ENCODE measurements around the gene POLR2E.

The POLR2E gene

GRCh38 chr19:1042689-1043511 is 52.3 kb downstream of the POLR2E start:
- DNase-seq = no peak

GRCh38 chr19:1041835-1042685 is 53.1 kb downstream of the POLR2E start:
- no peak for DNase-seq

GRCh38 chr19:1041272-1041834 is 53.8 kb downstream of the POLR2E start:
- DNase-seq = no peak

GRCh38 chr19:1040476-1041271 is 54.5 kb downstream of the POLR2E start:
- peak; percentile 87 for DNase-seq

GRCh38 chr19:1039646-1040475 is 55.3 kb downstream of the POLR2E start, which contains the start of gene ABCA7:
Gene ABCA7 (plus strand): TSS chr19:1040107. CDS start chr19:1041362, 1,255 bp downstream.
- DNase-seq = peak; percentile 95

- DNase-seq = no peak
These were observed 56.1 kb downstream of the POLR2E start for GRCh38 chr19:1038978-1039645.

GRCh38 chr19:1037621-1038064 is 57.5 kb downstream of the POLR2E start:
- no peak for DNase-seq

Data from right forelimb (tissue), 1 donor.